ENCODE measurements around the gene MLXIP.

- TF ChIP-seq MAFK (IDR thresholded peaks at IDR 0.05; ENCODE audit: low read depth, low read length) = no peak
- no peak for TF ChIP-seq CTCF (conservative IDR thresholded peaks at IDR 0.05; ENCODE audit: low read depth, low read length)
- no peak for TF ChIP-seq RCOR1 (IDR thresholded peaks at IDR 0.05; ENCODE audit: insufficient replicate concordance, low read length)
- no peak for TF ChIP-seq MXI1 (IDR thresholded peaks at IDR 0.05; ENCODE audit: borderline replicate concordance, low read depth, low read length)
- TF ChIP-seq ELK1 (IDR thresholded peaks at IDR 0.05; ENCODE audit: borderline replicate concordance, low read depth, low read length) = no peak
- TF ChIP-seq, protein P1, sequence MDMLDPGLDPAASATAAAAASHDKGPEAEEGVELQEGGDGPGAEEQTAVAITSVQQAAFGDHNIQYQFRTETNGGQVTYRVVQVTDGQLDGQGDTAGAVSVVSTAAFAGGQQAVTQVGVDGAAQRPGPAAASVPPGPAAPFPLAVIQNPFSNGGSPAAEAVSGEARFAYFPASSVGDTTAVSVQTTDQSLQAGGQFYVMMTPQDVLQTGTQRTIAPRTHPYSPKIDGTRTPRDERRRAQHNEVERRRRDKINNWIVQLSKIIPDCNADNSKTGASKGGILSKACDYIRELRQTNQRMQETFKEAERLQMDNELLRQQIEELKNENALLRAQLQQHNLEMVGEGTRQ (IDR thresholded peaks at IDR 0.05; ENCODE audit: low read depth, low read length) = no peak
- TF ChIP-seq POLR2A (IDR thresholded peaks at IDR 0.05; ENCODE audit: low read depth, low read length) = no peak
These were observed 89.9 kb downstream of the MLXIP start for GRCh38 chr12:122168492-122168891.

Measured in IMR-90 (cell line).